Smooth muscle cell (in vitro differentiated cells): ENCODE data around the gene MEIOC. TPM values are rescaled to one million over a fixed set of nuclear protein-coding genes. Genes with fewer than 3 reads are reported as not detected.

Source experiments
- DNase-seq: peaks from one replicate; lab custom pipeline; 2025; ENCODE audit not compliant: unreplicated experiment; lab: John Stamatoyannopoulos, UW
- H2AFZ ChIP-seq: fragments of 200-600 bp; sonication (generic); 2 replicates; pipeline ENCODE4 v1.6.0; 2016; ENCODE audit warnings: antibody characterized with exemption, low read depth, mild to moderate bottlenecking
- H3F3A ChIP-seq: fragments of 200-600 bp; sonication (generic); 2 replicates; pipeline ENCODE4 v1.6.0; 2017; ENCODE audit warnings: antibody characterized with exemption, low read depth
- H3K27ac ChIP-seq: fragments of 200-600 bp; sonication (generic); 2 replicates; pipeline ENCODE4 v1.5.1; 2016; ENCODE audit warnings: low read depth, mild to moderate bottlenecking
- H3K27me3 ChIP-seq: fragments of 200-600 bp; sonication (generic); 2 replicates; pipeline ENCODE4 v1.6.1; 2016; ENCODE audit warnings: low read depth, mild to moderate bottlenecking
- H3K36me3 ChIP-seq: fragments of 200-600 bp; sonication (generic); 2 replicates; pipeline ENCODE4 v1.5.1; 2016; ENCODE audit warnings: low read depth
- H3K4me1 ChIP-seq: fragments of 200-600 bp; sonication (generic); 2 replicates; pipeline ENCODE4 v1.5.1; 2016; ENCODE audit warnings: low read depth
- H3K4me2 ChIP-seq: fragments of 200-600 bp; sonication (generic); 2 replicates; pipeline ENCODE4 v1.6.0; 2016; ENCODE audit warnings: mild to moderate bottlenecking
- H3K4me3 ChIP-seq: fragments of 200-600 bp; sonication (generic); 2 replicates; pipeline ENCODE4 v1.5.1; 2016; ENCODE audit warnings: mild to moderate bottlenecking
- H3K79me2 ChIP-seq: fragments of 200-600 bp; sonication (generic); 2 replicates; pipeline ENCODE4 v1.6.0; 2016; ENCODE audit warnings: low read depth, mild to moderate bottlenecking
- H3K9ac ChIP-seq: fragments of 200-600 bp; sonication (generic); 2 replicates; pipeline ENCODE4 v1.6.0; 2016; ENCODE audit warnings: low read depth
- H3K9me3 ChIP-seq: fragments of 200-600 bp; sonication (generic); replicated peaks from 2 replicates; pipeline ENCODE4 v1.5.1; 2016; ENCODE audit warnings: low read depth
- H4K20me1 ChIP-seq: fragments of 200-600 bp; sonication (generic); 2 replicates; pipeline ENCODE4 v1.6.0; 2016; ENCODE audit warnings: low read depth
- CTCF ChIP-seq: fragments of 200-600 bp; sonication (generic); IDR thresholded peaks from 2 replicates; pipeline ENCODE4 v1.5.1; 2017; ENCODE audit warnings: borderline replicate concordance, mild to moderate bottlenecking, antibody characterized with exemption; ENCODE audit not compliant: insufficient read depth, poor library complexity, severe bottlenecking
- WGBS: methylation state at CpG from one replicate; pipeline ENCODE4 v1.1.7; 2016; ENCODE audit warnings: low lambda C conversion rate; 5-methylcytosine and 5-hydroxymethylcytosine counted together
- polyA plus RNA-seq: library from polyadenylated mRNA; unstranded; fragments of >200 nt; fragmentation: Nextera tagmentation; extraction: Ambion mirVana; gene quantifications from 2 replicates; pipeline ENCODE4 v1.2.1, GENCODE V29; 2016
- total RNA-seq: library from RNA; depleted of rRNA; stranded (reverse); fragments of >200 nt; gene quantifications from 2 replicates; pipeline ENCODE4 v1.2.3, GENCODE V29; 2014

MEIOC gene
- total and polyA plus RNA-seq, 2 experiments from 2014 or later, result not detected

GRCh38 chr17:44646280-44646679 lies 10.0 kb upstream of the MEIOC start:
- H3K4me3 ChIP-seq, result no peak overlapping the region
- no peak overlapping the region for H3K4me2 ChIP-seq
- H3K4me1 ChIP-seq, result no peaks in the 10 kb centered on the region
- H3K27ac ChIP-seq, result no peak overlapping the region
- no peaks in the 10 kb centered on the region for H3K36me3 ChIP-seq
- no peaks in the 10 kb centered on the region for H4K20me1 ChIP-seq
- no peak for TF ChIP-seq CTCF
- no peak overlapping the region for H2AFZ ChIP-seq
- no peaks in the 10 kb centered on the region for H3F3A ChIP-seq
- DNase-seq, result no peak
- H3K27me3 ChIP-seq, result peaks cover 13% of the 10 kb centered on the region
- H3K79me2 ChIP-seq, result no peaks in the 10 kb centered on the region
- 92% methylated on average over 4 of the region's 4 CpGs for WGBS
- no peaks in the 10 kb centered on the region for H3K9me3 ChIP-seq
- no peak overlapping the region for H3K9ac ChIP-seq

- Histone ChIP-seq H2AFZ (no peak overlapping the region), H3K4me2 (no peak overlapping the region), H3F3A (no peaks in the 10 kb centered on the region), H4K20me1 (no peaks in the 10 kb centered on the region), H3K79me2 (no peaks in the 10 kb centered on the region), H3K27me3 (peaks cover 13% of the 10 kb centered on the region), H3K27ac (no peak overlapping the region), H3K36me3 (no peaks in the 10 kb centered on the region), H3K9me3 (no peaks in the 10 kb centered on the region), H3K9ac (no peak overlapping the region), H3K4me3 (no peak overlapping the region), H3K4me1 (no peaks in the 10 kb centered on the region)
- TF ChIP-seq CTCF, result no peak
- no peak for DNase-seq
Observed at GRCh38 chr17:44647736-44648135, 8.5 kb upstream of the MEIOC start.

GRCh38 chr17:44648963-44649362 lies 7.3 kb upstream of the MEIOC start:
- TF ChIP-seq CTCF, result no peak
- Histone ChIP-seq H3K9me3 (no peaks in the 10 kb centered on the region), H3K4me1 (no peaks in the 10 kb centered on the region), H4K20me1 (no peaks in the 10 kb centered on the region), H2AFZ (no peak overlapping the region), H3K9ac (no peak overlapping the region), H3F3A (no peaks in the 10 kb centered on the region), H3K4me3 (no peak overlapping the region), H3K79me2 (no peaks in the 10 kb centered on the region), H3K4me2 (no peak overlapping the region), H3K27ac (no peak overlapping the region), H3K27me3 (peaks cover 19% of the 10 kb centered on the region), H3K36me3 (no peaks in the 10 kb centered on the region)
- WGBS, result 83% methylated on average over 2 of the region's 2 CpGs
- no peak for DNase-seq

GRCh38 chr17:44651228-44651627 lies 5.0 kb upstream of the MEIOC start:
- TF ChIP-seq CTCF, result no peak

More at GRCh38 chr17:44651228-44651627, 5.0 kb upstream of the MEIOC start:
- no peaks in the 10 kb centered on the region for H3K79me2 ChIP-seq
- no peaks in the 10 kb centered on the region for H3F3A ChIP-seq
- no peaks in the 10 kb centered on the region for H3K9me3 ChIP-seq
- H3K36me3 ChIP-seq, result no peaks in the 10 kb centered on the region
- no peak overlapping the region for H3K27ac ChIP-seq
- no peaks in the 10 kb centered on the region for H3K4me1 ChIP-seq
- H3K27me3 ChIP-seq, result peaks cover 42% of the 10 kb centered on the region
- no peak overlapping the region for H2AFZ ChIP-seq
- 82% methylated on average over 5 of the region's 5 CpGs for WGBS
- no peaks in the 10 kb centered on the region for H4K20me1 ChIP-seq
- no peak overlapping the region for H3K4me2 ChIP-seq
- H3K4me3 ChIP-seq, result no peak overlapping the region
- DNase-seq, result no peak
- H3K9ac ChIP-seq, result no peak overlapping the region
